Activated naive CD8-positive, alpha-beta T cell (primary cell): ENCODE data around the gene PDLIM3.

ENCODE experiments used
- H3K27ac Mint-ChIP-seq: one replicate; pipeline ENCODE4 v1.8.0; 2021; ENCODE audit warnings: mixed read lengths
- H3K27me3 Mint-ChIP-seq: one replicate; pipeline ENCODE4 v1.8.0; 2021; ENCODE audit warnings: mixed read lengths
- H3K36me3 Mint-ChIP-seq: one replicate; pipeline ENCODE4 v1.8.0; 2021; ENCODE audit warnings: mixed read lengths
- H3K4me1 Mint-ChIP-seq: one replicate; pipeline ENCODE4 v1.8.0; 2021; ENCODE audit warnings: low read depth, mixed read lengths
- H3K4me3 Mint-ChIP-seq: one replicate; pipeline ENCODE4 v1.8.0; 2021; ENCODE audit warnings: mild to moderate bottlenecking, mixed read lengths
- H3K9me3 Mint-ChIP-seq: one replicate; pipeline ENCODE4 v1.8.0; 2021; ENCODE audit warnings: low read depth, mixed read lengths

PDLIM3 gene

GRCh38 chr4:185456131-185456530 is 79.2 kb downstream of the PDLIM3 start:
- Mint-ChIP-seq H3K4me3 (no peak overlapping the region), H3K36me3 (no peaks in the 10 kb centered on the region)

More at GRCh38 chr4:185456131-185456530, 79.2 kb downstream of the PDLIM3 start:
- H3K9me3 Mint-ChIP-seq, result no peaks in the 10 kb centered on the region
- H3K27me3 Mint-ChIP-seq, result peaks cover 3% of the 10 kb centered on the region
- no peak overlapping the region for H3K27ac Mint-ChIP-seq
- no peaks in the 10 kb centered on the region for H3K4me1 Mint-ChIP-seq
